Muscle layer of colon (tissue), 2 donors: ENCODE results near the gene TMEM164.

Source experiments
- H3K27ac ChIP-seq: one replicate; pipeline ENCODE4 v1.7.0; 2013; ENCODE audit warnings: low read depth, mild to moderate bottlenecking, low read length, moderate library complexity
- H3K27me3 ChIP-seq, 2 donors: one replicate each; pipeline ENCODE4 v1.7.0; 2013; ENCODE audit warnings: low read length in 2 of 2, mild to moderate bottlenecking in 2 of 2; ENCODE audit not compliant: insufficient read depth in 2 of 2, control insufficient read depth in 1 of 2
- H3K36me3 ChIP-seq: one replicate; pipeline ENCODE4 v1.7.0; 2013; ENCODE audit warnings: mild to moderate bottlenecking, low read length; ENCODE audit not compliant: insufficient read depth
- H3K4me1 ChIP-seq: one replicate; pipeline ENCODE4 v1.7.0; 2013; ENCODE audit warnings: mild to moderate bottlenecking, low read length; ENCODE audit not compliant: insufficient read depth
- H3K4me3 ChIP-seq, 2 donors: one replicate each; pipeline ENCODE4 v1.7.0; 2013; ENCODE audit warnings: low read length in 2 of 2, low read depth in 1 of 2, mild to moderate bottlenecking in 1 of 2, moderate library complexity in 1 of 2
- H3K9ac ChIP-seq: one replicate; pipeline ENCODE4 v1.7.0; 2013; ENCODE audit warnings: low read length
- H3K9me3 ChIP-seq: one replicate; pipeline ENCODE4 v1.7.0; 2013; ENCODE audit warnings: mild to moderate bottlenecking, low read length
- donor health status: abdominal sarcoma.
- donor health status: Adenocarcinoma of cecum.

Gene TMEM164

DNA sequence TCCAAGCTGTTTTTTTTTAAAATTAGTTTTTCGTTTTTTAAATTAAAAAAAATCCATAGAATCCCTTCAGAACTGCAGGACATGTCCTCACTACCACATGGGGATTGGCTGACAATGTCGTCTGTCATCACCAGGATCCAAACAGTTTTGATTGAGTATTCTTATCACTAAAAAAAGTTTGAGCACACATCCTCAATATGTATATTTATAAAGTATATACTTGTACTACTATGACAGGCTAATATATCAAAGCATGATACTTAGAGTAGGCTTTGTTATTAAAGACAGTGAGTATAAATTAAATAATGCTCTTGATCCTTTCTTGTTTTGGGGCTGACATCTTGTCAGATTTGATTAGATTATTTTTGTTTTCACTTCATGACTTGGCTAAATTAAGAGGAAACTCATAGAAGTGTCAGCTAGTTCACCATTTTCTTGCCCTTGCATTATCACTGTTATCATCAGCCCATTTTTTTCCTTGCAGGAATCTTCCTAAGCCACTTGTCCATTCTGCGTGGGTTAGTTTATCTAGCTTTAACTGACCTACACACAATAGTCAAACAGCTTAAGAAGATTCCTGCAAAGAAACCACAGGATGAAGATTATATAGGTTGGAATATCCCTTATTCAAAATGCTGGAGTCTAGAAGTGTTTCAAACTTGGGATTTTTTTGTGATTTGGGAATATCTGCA, 222.2 kb downstream of the TMEM164 start:
- Histone ChIP-seq H3K4me1 (no peaks in the 10 kb centered on the region), H3K27me3 (no peaks in the 10 kb centered on the region), H3K9me3 (no peaks in the 10 kb centered on the region), H3K36me3 (no peaks in the 10 kb centered on the region), H3K4me3 (no peak overlapping the region), H3K9ac (no peak overlapping the region), H3K27ac (no peak overlapping the region)

- Histone ChIP-seq H3K27ac (no peak overlapping the region), H3K9me3 (no peaks in the 10 kb centered on the region), H3K4me1 (no peaks in the 10 kb centered on the region), H3K36me3 (no peaks in the 10 kb centered on the region), H3K9ac (no peak overlapping the region), H3K27me3 (no peaks in the 10 kb centered on the region), H3K4me3 (no peak overlapping the region)
Measured at GRCh38 chrX:110226931-110227330, 224.0 kb downstream of the TMEM164 start.
